ENCODE results near the gene DUT. TPM values are rescaled to one million over a fixed set of nuclear protein-coding genes. Genes with fewer than 3 reads are reported as not detected.

The DUT gene
- total RNA-seq, 1 donor = 45.3 TPM

DNA sequence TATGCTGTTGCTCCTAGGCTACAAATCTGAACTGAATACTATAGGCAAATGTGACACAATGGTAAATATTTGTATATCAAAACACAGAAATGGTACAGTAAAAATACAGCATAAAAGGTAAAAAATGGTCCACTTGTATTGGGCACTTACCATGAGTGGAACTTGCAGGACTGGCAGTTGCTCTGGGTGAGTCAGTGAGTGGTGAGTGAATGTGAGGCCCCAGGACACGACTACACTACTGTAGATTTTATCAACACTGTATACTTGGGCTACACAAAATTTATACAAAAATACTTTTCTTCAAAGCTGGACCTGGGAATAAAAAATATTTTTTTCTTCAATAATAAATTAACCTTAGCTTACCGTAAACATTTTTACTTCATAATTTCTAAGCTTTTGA lies 41.6 kb upstream of the DUT start:
- no peak overlapping the region for H3K4me3 ChIP-seq (ENCODE audit: low read depth, low read length)
- TF ChIP-seq, protein P1, sequence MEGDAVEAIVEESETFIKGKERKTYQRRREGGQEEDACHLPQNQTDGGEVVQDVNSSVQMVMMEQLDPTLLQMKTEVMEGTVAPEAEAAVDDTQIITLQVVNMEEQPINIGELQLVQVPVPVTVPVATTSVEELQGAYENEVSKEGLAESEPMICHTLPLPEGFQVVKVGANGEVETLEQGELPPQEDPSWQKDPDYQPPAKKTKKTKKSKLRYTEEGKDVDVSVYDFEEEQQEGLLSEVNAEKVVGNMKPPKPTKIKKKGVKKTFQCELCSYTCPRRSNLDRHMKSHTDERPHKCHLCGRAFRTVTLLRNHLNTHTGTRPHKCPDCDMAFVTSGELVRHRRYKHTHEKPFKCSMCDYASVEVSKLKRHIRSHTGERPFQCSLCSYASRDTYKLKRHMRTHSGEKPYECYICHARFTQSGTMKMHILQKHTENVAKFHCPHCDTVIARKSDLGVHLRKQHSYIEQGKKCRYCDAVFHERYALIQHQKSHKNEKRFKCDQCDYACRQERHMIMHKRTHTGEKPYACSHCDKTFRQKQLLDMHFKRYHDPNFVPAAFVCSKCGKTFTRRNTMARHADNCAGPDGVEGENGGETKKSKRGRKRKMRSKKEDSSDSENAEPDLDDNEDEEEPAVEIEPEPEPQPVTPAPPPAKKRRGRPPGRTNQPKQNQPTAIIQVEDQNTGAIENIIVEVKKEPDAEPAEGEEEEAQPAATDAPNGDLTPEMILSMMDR (IDR thresholded peaks at IDR 0.05; ENCODE audit: insufficient read depth, low read depth, low read length) = no peak
- DNase-seq (ENCODE audit: low read depth) = no peak

- no peak overlapping the region for H3K4me3 ChIP-seq (ENCODE audit: low read depth, low read length)
- DNase-seq (ENCODE audit: low read depth) = no peak
- TF ChIP-seq, protein P1 (IDR thresholded peaks at IDR 0.05; ENCODE audit: insufficient read depth, low read depth, low read length) = no peak
These were observed 38.8 kb upstream of the DUT start for GRCh38 chr15:48292458-48292857.

DNA sequence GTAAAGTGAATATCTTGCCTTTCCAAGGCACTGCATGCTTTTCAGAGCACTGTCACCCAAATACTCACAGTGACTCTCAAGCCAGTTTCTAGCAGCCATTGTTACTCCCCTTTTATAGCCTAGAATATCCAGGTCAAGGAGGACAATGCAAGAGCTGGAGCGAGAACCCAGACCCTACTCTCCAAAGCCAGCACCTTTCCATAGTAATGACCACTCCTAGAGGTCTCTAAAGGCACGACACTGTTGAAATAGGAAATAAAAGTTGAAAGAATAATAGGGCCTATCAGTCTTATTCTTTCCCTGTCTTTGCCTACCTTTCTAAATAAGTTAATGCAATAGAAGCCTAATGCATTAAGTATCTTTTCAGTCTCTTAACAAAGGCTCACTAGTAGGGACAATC lies 33.6 kb upstream of the DUT start:
- no peak overlapping the region for H3K4me3 ChIP-seq (ENCODE audit: low read depth, low read length)
- DNase-seq (ENCODE audit: low read depth) = no peak
- TF ChIP-seq, protein P1 (IDR thresholded peaks at IDR 0.05; ENCODE audit: insufficient read depth, low read depth, low read length) = no peak

DNA sequence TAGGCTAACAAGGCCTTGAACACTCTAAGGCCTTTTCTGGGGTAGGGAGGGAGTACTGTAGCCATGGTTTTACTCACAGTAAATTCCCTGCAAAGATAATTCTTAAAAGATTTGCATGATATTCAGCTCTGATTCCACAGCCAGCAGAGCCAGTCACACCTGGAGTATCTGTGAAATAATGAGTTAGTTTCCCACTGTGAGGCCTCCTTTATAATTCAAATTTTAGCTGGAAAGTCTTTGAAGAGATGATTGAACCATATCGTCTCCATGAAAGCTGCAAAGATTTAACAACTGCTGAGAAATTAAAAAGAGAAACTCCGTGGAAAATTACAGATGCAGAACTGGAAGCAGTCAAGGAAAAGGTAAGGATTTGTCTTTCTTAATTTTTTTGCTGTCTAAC lies 32.3 kb upstream of the DUT start:
- no peak for DNase-seq (ENCODE audit: low read depth)
- H3K4me3 ChIP-seq (ENCODE audit: low read depth, low read length) = no peak overlapping the region
- TF ChIP-seq, protein P1 (IDR thresholded peaks at IDR 0.05; ENCODE audit: insufficient read depth, low read depth, low read length) = no peak

DNA sequence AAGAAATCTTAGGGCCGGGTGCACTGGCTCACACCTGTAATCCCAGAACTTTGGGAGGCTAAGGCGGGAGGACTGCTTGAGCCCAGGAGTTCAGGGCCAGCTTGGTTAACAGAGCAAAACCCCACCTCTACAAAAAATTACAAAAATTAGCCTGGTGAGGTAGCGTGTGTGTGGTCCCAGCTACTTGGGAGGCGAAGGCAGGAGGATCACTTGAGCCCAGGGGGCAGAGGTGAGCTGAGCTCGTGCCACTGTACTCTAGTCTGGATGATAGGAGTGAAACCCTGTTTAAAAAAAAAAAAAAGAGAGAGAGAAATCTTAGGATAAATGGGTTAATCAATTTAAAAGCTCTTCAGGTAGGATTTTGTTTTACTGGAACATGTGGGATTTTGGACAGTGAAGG lies 31.2 kb upstream of the DUT start:
- H3K4me3 ChIP-seq (ENCODE audit: low read depth, low read length) = no peak overlapping the region
- DNase-seq (ENCODE audit: low read depth) = no peak
- TF ChIP-seq, protein P1 (IDR thresholded peaks at IDR 0.05; ENCODE audit: insufficient read depth, low read depth, low read length) = no peak

GRCh38 chr15:48304398-48304797 lies 26.8 kb upstream of the DUT start:
- no peak overlapping the region for H3K4me3 ChIP-seq (ENCODE audit: low read depth, low read length)
- no peak for DNase-seq (ENCODE audit: low read depth)

DNA sequence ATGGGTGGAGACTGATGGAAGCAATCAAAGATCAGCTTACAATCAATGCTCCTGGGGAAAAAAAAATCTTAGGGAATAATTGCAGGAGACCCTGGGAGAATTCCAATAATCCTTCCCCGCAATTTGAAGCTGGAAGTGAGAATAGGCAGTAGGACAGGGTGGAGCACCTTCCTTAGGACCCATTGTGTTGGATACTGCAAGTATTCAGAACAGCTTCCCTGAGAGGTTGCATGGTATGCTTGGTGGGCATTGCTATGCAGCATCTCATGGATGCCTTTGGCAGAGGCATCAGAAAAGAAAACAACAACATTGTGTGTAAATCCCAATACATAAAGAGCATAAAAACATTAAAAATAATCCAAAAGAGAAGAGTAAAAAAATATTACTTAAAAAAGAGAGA lies 24.6 kb upstream of the DUT start:
- TF ChIP-seq, protein P1 (IDR thresholded peaks at IDR 0.05; ENCODE audit: insufficient read depth, low read depth, low read length) = no peak
- no peak for DNase-seq (ENCODE audit: low read depth)
- H3K4me3 ChIP-seq (ENCODE audit: low read depth, low read length) = no peak overlapping the region

More at GRCh38 chr15:48304398-48304797, 26.8 kb upstream of the DUT start:
- TF ChIP-seq, protein P1 (IDR thresholded peaks at IDR 0.05; ENCODE audit: insufficient read depth, low read depth, low read length) = no peak

All from fibroblast of villous mesenchyme (primary cell).